AG04449 (cell line): ENCODE measurements around the gene CSH2.

ENCODE experiments used
- CTCF ChIA-PET: fragments of 350-600 bp; formaldehyde crosslinking; extraction: SDS; loops from one replicate; lab custom pipeline; 2021; ENCODE audit warnings: antibody characterized with exemption; lab: Yijun Ruan, JAX
- POLR2A ChIA-PET: fragments of 400-600, 350-600 bp; formaldehyde crosslinking; extraction: SDS; loops from one replicate; lab custom pipeline; 2020; ENCODE audit warnings: antibody characterized with exemption, inconsistent platforms; lab: Yijun Ruan, JAX
- DNase-seq: peaks from one replicate; pipeline ENCODE4 v3.0.0-alpha.2; 2010; ENCODE audit warnings: low read depth, low spot score
- H3K4me3 ChIP-seq: 2 replicates; pipeline ENCODE4 v1.5.1; 2011; ENCODE audit warnings: low read depth, mild to moderate bottlenecking, control low read depth, low read length
- TF ChIP-seq, protein P1 (sequence below): IDR thresholded peaks from one replicate; pipeline ENCODE4 v1.5.1; 2011; ENCODE audit warnings: mild to moderate bottlenecking, moderate library complexity, low read length, control low read depth, inconsistent platforms; ENCODE audit not compliant: insufficient read depth; ENCODE audit errors: missing control alignments

Gene CSH2

GRCh38 chr17:63830904-63831491, 42.5 kb downstream of the CSH2 start:
- H3K4me3 ChIP-seq: no peak overlapping the region
- DNase-seq: no peak
- ChIA-PET POLR2A (no interaction called here), CTCF (interaction anchor here (0.9 to 6.3 kb wide), 2 partner anchors 9 to 34 kb away, joined by 4 to 58 read pairs; partner anchors contain the start of gene SMARCD2)
- TF ChIP-seq, protein P1, sequence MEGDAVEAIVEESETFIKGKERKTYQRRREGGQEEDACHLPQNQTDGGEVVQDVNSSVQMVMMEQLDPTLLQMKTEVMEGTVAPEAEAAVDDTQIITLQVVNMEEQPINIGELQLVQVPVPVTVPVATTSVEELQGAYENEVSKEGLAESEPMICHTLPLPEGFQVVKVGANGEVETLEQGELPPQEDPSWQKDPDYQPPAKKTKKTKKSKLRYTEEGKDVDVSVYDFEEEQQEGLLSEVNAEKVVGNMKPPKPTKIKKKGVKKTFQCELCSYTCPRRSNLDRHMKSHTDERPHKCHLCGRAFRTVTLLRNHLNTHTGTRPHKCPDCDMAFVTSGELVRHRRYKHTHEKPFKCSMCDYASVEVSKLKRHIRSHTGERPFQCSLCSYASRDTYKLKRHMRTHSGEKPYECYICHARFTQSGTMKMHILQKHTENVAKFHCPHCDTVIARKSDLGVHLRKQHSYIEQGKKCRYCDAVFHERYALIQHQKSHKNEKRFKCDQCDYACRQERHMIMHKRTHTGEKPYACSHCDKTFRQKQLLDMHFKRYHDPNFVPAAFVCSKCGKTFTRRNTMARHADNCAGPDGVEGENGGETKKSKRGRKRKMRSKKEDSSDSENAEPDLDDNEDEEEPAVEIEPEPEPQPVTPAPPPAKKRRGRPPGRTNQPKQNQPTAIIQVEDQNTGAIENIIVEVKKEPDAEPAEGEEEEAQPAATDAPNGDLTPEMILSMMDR: no peak

GRCh38 chr17:63830278-63830677, 43.2 kb downstream of the CSH2 start:
- DNase-seq: no peak
- TF ChIP-seq, protein P1: no peak
- no peak overlapping the region for H3K4me3 ChIP-seq
- CTCF ChIA-PET: interaction anchor here (6.3 kb wide), 1 partner anchor 10 kb away, joined by 58 read pairs; the partner anchor contains the start of gene SMARCD2
- POLR2A ChIA-PET: interaction anchor here (1.1 kb wide), 1 partner anchor 8 kb away, joined by 5 read pairs; no protein-coding TSS in a partner anchor

DNA sequence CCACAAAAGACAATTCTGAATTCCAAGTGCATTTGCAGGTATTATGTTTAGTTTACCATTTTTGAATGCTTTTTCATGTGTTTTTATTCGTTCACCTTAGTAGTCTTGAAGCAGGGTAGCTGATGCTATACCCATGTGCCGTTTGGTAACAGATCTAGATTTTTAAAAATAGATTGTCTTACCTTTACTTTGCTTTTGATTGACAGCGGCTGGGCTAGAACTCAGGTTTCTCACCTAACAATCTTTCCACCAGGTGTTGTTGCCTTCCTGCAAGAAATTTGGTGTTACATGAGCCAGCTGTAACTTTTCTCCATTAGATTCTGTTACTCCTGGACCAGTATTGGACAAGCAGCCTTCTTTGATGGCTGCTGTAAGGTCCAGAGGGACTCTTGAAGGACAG, 44.5 kb downstream of the CSH2 start:
- POLR2A ChIA-PET: interaction anchor here (1.0 kb wide), 1 partner anchor 12 kb away, joined by 4 read pairs; no protein-coding TSS in a partner anchor
- CTCF ChIA-PET: interaction anchor here (0.7 to 6.3 kb wide), 5 partner anchors 10 to 79 kb away, joined by 3 to 58 read pairs (median 6); partner anchors contain the start of gene SMARCD2
- TF ChIP-seq, protein P1: no peak
- no peak for DNase-seq
- no peak overlapping the region for H3K4me3 ChIP-seq

- peak overlapping the region; percentile 84 for H3K4me3 ChIP-seq
- TF ChIP-seq, protein P1: no peak
- POLR2A ChIA-PET: interaction anchor here (0.7 to 1.3 kb wide), 3 partner anchors 13 to 153 kb away, joined by 3 to 5 read pairs (median 4); no protein-coding TSS in a partner anchor
- DNase-seq: no peak
- CTCF ChIA-PET: interaction anchor here (0.8 to 6.3 kb wide), 6 partner anchors 9 to 86 kb away, joined by 3 to 58 read pairs (median 5); partner anchors contain the start of gene SMARCD2
These were observed 45.7 kb downstream of the CSH2 start for GRCh38 chr17:63827801-63828221.

- no peak for DNase-seq
- peak within 1 kb of the TSS; percentile 84 for H3K4me3 ChIP-seq
- POLR2A ChIA-PET: interaction anchor here (0.6 to 2.4 kb wide), 6 partner anchors 10 to 433 kb away, joined by 3 to 13 read pairs (median 4); partner anchors contain the start of genes CCDC47 and DDX42
- TF ChIP-seq, protein P1: peak; percentile 75
- CTCF ChIA-PET: interaction anchor here (0.8 to 6.3 kb wide), 5 partner anchors 8 to 85 kb away, joined by 3 to 58 read pairs (median 3); partner anchors contain the start of gene SMARCD2
These were observed 46.3 kb downstream of the CSH2 start, which contains the start of the genes FTSJ3 and PSMC5 for GRCh38 chr17:63827002-63827800. TSS of gene FTSJ3 (minus strand) at chr17:63827663. CDS start at chr17:63826902, 761 bp downstream. TSS of gene PSMC5 (plus strand) at chr17:63827431. CDS start at chr17:63827491, 60 bp downstream.
